HG03103 (cell line): Measurements from ENCODE around the gene NEGR1.

Experiments used
- ATAC-seq: cut with Tn5 transposase; IDR thresholded peaks from one replicate; pipeline ENCODE4 v1.9.1; 2021; ENCODE audit warnings: low read depth; ENCODE audit not compliant: unreplicated experiment

NEGR1 gene

DNA sequence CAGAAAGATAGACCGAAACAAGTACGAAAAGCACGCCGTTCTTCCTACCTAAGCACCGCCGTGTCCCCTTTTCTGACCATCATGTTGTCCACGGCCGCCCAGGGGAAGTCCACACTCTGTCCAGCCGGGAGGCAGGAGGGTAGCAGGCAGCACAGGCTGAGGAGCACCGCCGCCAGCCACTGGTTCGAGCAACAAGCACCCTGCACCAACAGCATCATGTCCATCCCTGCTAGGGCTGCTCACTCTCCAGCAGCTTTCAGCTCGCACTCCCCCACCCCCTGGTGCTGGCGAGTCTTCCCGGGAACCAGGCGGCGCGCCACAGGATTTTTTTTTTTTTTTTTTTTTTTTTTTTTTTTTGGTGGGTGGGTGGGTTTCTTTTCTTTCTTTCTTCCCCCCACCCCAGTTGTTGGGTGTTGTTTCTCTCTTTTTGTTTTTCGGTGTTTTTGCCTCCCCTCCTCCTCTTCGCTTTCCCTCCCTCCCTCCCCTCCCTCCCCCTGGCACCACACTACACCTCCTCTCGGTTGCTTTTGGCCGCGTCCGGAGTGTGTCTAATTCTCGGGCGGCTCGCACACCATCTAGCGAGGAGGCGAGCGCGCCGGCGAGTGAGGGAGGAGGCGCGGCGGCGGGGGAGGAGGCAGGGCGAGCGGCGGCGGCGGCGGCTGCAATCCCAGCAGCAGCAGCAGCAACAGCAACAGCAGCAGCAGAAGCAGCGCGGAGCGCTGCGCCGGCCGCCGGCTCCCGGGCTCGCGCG is at the start of gene NEGR1:
TSS of gene NEGR1 (minus strand) at position 269 of the 751 bp plus-strand sequence.
- ATAC-seq = peak; percentile 70

DNA sequence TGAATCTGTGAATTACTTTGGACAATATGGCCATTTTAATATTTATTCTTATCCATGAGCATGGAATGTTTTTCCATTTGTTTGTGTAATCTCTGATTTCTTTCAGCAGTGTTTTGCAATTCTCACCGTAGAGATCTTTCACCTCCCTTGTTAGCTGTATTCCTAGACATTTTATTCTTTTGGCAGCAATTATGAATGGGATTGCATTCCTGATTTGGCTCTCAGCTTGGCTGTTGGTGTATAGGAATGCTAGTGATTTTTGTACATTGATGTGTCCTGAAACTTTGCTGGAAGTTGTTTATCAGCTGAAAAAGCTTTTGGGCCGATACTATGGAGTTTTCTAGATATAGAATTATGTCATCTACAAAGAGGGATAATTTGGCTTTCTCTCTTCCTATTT is 44.2 kb upstream of the NEGR1 start:
- no peak for ATAC-seq

DNA sequence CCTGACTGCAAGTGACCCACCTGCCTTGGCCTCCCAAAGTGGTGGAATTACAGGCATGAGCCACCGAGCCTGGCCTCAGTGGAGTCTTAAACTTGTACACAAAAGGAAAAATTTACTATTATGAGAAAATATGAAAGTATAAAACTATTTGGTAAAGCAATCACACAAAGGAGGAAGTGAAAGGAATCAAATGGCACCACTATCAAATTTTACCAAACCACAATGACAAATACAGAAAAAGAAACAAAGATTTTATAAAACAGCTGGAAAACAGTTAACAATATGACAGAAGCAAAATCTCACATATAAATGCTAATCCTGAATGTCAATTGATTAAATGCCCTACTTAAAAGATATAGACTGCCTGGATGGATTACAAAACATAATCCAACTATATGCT is 42.1 kb upstream of the NEGR1 start:
- ATAC-seq = no peak

DNA sequence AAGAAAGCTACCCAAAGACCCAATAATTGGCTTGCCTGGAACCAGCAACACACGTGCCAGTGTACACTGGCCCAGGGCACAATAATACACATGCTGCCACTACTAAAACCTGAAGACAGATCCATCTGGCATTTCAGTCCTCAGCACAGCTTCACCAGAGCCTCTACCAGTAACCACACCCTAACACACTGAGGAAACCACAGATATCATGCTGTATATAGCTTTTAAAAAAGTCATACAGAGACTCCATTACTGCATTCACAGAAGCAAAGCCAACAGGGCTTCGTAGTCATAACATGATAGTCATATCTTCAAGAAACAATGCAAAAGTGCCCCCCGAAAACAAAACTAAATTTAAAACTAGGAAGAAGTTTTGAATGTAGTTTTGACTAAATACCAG is 40.6 kb upstream of the NEGR1 start:
- ATAC-seq = no peak

DNA sequence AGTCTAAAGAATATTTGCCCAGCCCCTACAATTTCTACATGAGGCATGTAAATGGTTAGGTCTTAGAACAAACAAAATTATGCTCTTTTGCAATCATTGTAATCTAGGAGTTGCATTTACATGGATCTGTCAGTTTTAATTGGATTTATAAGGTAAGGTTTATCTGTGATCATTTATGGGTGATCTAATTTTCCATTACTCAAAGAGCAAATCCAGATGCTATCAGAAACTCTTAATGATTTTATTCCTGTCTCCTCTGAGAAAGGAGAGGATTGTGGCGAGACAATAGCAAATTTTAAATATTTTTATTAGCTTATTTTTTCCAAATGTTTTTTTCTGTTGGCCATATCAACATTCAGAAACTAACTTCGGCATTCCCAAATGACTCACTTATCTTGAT is 14.2 kb upstream of the NEGR1 start:
- ATAC-seq = no peak

DNA sequence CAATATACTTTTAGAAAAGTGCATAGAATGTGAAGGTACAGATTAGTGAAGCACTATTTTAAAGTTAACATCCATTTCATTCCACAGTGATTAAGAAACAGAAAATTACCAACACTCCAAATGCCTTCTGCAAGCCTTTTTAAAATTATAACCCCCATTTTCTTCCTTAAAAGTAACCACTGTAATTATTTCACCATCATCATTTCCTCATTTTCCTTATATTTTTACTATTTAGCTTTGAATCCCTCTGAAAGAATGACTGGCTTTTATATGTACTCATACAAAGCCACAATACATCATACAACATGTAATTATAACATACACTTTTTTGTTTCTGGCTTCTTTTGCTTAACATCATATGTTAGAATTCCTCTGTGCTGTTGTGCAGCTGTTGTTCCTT is 6.5 kb upstream of the NEGR1 start:
- no peak for ATAC-seq

DNA sequence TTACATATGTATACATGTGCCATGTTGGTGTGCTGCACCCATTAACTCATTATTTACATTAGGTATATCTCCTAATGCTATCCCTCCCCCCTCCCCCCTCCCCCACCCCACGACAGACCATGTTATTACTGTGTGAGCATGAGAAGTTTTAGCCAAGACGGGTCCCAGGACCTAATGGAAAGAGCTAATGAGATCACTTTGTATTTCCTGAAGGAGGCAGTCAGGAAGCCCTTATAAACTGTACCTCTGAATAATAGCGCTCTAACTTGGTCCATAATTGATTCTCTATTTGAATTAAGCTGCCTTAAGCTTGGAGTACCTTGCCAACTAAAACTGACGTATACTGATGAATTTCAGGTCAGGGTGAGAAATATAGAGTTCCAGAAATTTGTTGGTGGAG is 4.1 kb upstream of the NEGR1 start:
- ATAC-seq = no peak

DNA sequence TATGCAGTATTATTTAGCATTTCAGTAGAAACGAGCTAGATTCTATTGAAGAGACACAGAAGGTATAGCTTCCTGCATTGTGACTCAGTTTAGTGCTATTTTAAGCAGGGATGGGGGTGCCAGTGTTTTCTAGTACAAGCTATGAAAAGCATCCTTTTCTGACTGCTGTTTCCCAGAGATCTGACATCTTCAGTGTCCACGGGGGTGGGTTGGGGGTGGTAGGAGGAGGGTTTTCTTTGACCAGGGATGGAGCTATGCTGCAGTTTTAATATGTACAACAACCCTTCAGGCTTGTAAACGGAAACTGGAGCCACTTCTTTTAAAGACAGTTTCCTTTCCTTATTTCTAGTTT is 2.7 kb upstream of the NEGR1 start:
- no peak for ATAC-seq

DNA sequence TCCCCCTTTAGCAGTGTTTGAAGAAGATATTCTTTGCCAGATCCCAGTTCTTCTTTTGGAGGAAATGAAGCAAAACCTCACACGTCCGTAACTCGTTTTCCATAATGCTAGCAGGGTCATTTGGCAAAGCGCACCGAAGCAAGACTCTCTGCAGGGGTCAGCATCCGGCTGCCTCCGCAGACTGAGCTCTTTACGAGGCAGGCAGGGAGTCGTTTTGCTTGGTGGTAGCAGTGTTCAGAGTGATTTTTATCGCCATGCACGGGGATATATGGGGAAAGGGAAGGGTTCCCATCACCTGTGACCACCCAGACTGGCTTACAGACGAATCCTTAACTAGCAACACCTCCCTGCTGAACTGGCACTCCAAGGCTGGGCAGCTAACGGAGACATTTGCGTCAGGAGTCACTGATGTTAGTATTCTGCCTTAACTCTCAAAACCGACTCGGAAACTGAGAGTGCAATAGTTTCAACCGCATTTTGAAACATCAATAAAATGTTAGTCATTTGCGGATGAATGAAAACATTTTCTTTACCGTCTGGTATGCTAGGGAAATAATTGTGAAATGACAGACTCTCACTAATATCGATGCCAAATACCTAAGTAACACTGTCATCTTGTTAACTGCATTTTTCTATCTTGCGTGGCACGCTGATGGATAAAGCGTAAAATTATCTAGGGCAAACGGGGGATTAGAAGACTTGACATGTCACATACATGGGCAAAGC is 2.2 kb upstream of the NEGR1 start:
- ATAC-seq = peak; percentile 56

DNA sequence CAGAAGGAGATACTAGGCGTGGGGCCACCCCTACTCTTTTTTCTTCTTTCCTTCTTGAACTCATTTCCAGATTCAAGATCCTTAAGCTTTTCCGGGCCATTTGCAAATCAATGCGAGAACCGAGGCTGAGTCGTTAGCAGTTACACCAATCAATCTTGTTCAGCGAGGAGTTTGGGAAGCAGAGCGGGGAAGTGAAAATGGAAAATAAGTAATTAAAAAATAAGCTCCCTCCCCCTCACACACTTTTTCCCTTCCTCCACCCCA is 1.7 kb upstream of the NEGR1 start:
- no peak for ATAC-seq

DNA sequence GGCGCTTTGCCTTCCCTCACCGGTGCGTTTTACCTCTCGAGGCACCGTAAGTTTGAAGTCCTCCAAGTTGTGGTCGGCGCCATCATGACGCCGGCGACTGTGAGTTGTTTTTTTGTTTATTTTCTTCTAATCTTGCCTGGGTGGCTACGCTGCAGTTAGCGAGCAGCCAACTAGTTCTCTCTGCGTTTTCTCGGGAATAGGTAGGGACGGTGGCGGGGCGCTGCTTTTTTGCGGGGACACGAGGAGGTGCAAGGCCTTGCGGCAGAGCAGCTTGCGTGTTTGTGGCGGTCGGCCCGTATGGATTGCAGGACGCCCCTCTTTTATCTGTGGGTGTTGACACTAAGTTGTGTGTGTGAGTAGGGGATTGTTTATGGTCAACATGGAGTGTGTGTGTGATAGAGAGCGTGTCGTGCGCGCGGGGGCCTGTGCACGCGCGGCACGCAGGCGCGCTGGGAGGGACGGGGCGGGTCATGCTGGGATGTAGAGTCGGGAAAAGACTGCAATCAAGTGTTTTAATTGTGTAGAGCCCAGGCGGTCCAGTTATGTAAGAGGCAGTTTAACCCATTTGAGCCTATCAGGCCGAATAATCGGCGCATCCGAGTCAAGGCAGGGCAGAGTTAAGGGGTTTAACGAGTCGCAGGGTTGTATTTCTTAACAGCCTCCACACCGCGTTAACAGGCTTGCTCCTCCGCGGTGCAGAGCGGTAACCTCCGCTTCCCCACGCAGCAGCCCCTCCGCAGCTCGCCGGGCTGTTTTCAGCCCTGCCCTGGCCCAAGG is 1.2 kb upstream of the NEGR1 start:
- ATAC-seq = no peak

DNA sequence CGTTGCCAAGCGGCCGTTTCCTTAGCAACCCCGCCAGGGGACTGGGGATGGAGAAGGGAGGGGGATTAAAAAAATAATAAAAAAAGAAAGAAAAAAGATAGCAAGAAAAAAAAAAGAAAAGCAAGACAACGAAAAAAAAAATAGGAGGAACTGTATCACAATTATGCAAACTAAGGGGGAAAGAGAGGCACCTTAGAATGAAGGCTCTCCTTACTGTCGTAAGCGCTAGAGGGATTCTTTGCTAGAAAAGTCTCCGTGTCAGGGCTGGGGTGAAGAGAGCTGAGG is 625 bp upstream of the NEGR1 start:
- no peak for ATAC-seq

DNA sequence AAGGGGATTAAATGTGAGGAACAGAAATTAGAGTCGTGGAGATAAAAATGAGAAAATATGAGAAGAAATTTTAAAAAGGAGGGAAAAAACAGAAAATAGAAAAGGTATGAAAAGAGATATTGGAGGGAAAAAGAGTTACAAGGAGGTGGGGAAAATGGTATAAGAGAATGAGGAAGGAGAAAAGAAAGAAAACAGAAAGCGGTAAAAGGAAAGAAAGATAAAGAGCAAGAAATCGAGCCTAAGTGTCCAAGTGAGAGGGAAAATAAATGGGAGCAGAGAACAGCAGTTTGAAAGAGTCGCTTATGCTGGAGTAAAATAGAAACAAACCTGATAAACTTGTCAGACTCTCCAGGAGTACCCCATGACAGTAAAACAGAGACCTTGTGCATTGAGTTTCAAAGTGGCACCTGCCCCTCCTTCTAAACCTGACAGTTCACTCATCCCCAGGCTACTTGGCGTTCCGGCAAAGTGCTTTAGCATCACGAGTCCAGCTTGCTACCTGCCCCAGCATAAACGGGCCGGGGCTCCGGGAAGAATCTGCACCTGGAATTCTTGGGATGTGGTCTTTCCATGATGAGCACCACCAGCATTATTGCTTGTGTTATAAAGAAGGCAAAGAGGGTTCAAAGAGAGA is 585 bp downstream of the NEGR1 start:
- no peak for ATAC-seq

DNA sequence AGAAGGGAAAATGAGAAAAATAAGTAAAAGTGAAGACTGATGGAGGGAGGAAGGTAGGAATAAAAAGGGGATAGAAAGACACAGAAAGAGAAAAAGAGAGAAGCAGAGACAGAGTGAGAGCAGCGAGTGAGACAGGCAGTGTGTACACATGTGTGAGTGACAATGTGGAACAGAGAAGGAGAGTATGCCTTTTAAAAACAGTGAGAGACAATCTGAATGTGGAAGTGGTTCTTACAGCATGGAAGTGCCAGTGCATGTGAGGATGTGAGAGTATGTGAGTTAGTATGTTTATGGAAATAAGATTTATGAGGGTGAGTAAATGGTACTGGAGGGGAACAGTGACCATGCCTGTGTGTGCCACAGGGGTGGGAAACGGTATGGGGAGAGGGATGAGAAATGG is 1.2 kb downstream of the NEGR1 start:
- ATAC-seq = no peak

DNA sequence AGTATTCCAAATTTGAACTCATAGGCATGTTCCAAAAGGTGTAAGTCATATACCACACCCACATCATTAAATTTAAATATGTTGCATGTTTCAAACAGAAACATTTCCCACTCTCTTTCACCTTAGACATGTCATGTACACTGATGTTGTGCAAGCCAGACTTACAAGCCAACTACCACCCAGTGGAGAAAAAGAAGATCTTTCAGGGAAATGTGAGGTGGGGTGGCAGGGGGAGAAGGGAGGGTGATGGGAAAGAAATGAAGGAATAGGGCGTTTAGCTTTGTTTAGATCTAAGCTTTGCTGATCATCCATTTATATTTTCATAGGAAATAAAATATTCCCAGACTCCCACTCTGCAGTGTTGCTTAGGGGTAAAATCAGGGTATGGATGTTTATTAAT is 1.6 kb downstream of the NEGR1 start:
- no peak for ATAC-seq

DNA sequence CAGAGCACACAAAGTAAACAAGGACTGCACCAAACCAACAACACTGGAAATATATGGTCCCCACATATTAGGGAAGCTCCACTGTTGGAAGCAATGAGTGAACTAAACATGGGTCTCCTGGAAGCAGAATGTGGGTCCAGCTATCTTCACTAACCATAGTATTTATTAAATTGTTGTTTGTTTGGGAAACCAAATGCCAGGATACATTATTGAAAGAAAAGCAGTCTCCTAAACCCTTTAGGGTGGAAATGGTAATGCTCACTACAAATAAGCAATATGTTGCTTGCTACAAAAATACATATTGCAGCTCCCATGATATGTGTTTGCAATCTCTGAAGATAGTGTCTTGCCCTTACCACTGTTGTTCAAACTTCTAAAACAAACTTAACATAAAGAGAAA is 2.2 kb downstream of the NEGR1 start:
- no peak for ATAC-seq

DNA sequence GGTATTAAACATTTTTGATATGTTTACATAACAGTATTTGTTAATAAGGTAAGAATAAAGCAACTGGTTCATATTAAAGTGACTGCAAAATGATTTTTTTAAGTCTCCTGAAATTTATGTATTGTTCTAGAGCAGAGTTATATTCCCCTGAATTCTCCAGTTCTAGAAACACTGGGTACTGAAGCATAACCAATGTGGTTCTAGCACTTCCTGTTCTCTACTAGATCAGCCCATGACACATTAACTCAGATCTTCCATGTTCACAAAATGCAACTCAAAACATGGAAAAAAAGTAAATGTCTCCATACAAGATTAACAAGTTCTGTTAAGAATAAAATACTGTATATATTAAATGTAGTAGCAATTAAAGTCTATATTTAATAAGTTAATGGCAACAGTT is 3.9 kb downstream of the NEGR1 start:
- no peak for ATAC-seq

DNA sequence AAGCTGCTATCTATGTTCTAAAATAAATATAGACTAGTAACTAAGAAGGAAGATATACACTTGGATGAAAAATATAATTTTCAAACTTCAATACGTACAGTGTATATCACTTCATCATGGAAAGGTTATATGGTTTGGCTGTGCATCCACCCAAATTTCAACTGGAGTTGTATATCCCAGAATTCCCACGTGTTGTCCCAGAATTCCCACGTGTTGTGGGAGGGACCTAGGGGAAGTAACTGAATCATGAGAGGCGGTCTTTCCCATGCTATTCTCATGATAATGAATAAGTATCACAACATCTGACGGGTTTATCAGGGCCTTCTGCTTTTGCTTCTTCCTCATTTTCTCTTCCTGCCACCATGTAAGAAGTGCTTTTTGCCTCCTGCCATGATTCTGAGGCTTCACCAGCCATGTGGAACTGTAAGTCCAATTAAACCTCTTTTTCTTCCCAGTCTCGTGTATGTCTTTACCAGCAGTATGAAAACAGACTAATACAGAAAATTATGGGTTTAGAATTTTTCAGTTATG is 10.7 kb downstream of the NEGR1 start:
- ATAC-seq = no peak

DNA sequence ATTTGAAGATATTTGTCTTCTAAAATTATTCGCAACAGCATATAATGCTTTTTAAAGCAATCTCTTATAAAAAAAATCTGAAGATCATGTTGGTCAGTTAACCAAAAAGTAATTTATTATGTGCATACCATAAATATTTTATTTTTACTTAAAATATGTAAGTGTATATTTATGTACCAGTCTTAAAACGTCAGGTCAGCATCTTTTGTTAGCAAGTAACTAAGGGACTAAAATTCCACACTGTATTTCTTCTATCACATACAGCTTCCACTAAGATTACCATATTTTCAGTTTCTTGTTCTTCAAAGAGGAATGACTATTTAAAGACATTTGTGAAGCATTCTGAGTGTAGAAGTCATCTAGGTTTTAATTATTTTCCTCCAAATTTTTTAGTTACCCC is 19.6 kb downstream of the NEGR1 start:
- ATAC-seq = no peak

DNA sequence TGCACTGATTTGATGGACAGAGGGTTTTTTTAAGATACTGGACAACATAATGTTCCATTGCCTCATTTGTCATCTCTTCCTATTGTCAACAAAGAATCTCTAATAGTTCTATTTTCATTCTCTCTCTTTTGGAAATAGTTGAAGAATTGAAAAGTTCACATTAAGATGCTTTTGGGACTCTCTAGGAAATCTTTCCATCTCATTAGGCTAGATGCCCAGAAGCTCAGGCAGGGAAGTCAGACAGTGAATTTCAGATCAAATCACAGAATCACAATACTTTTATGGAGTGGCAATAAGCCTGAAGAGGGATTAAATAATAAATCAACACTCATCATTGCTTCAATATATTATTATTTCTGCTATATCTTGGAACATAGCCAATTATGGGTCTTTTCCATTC is 29.2 kb downstream of the NEGR1 start:
- ATAC-seq = no peak

DNA sequence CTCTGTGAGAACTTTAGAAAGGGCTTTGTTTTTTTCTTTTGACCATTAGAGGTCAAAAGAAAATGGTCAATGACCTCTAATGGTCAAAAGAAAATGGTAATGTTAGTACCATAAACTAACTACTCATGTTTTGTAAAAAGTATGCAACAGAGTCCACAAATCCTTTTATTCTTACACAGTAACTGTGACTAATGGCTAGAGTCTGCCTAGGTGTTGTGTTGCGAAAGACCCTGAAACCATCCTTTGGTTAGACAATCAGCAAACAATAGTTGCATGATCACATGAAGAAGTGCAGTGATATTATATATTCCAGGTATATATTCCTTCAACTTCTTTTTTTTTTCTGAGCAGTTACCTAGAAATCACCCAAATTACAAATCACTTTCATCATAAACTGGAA is 40.9 kb downstream of the NEGR1 start:
- ATAC-seq = no peak
